ENCODE measurements around the gene ATP5MG.

ATP5MG gene

GRCh38 chr11:118401151-118401879 lies at the start of gene ATP5MG:
TSS of gene ATP5MG (plus strand) at chr11:118401606. CDS start at chr11:118401666, 60 bp downstream.
- TF ChIP-seq CTCF (IDR thresholded peaks at IDR 0.05; ENCODE audit: insufficient read depth, low read depth, low read length, missing control alignments), result no peak
- H3K4me3 ChIP-seq (ENCODE audit: low read length), result peak within 1 kb of the TSS; percentile 93

GRCh38 chr11:118353084-118353710 lies 48.2 kb upstream of the ATP5MG start:
- DNase-seq (ENCODE audit: low read depth), result peak; percentile 32
- TF ChIP-seq CTCF (IDR thresholded peaks at IDR 0.05; ENCODE audit: insufficient read depth, low read depth, low read length, missing control alignments), result peak; percentile 43
- no peak overlapping the region for H3K4me3 ChIP-seq (ENCODE audit: low read length)

More at GRCh38 chr11:118401151-118401879, at the start of gene ATP5MG:
- peak; percentile 85 for DNase-seq (ENCODE audit: low read depth)

GRCh38 chr11:118358071-118358470 lies 43.3 kb upstream of the ATP5MG start:
- no peak overlapping the region for H3K4me3 ChIP-seq (ENCODE audit: low read length)
- no peak for TF ChIP-seq CTCF (IDR thresholded peaks at IDR 0.05; ENCODE audit: insufficient read depth, low read depth, low read length, missing control alignments)
- DNase-seq (ENCODE audit: low read depth), result no peak

GRCh38 chr11:118359295-118359958 lies 42.0 kb upstream of the ATP5MG start, which contains the start of gene UBE4A:
TSS of gene UBE4A (plus strand) at chr11:118359600. CDS start at chr11:118365081, 5,481 bp downstream.
- peak within 1 kb of the TSS; percentile 100 for H3K4me3 ChIP-seq (ENCODE audit: low read length)
- no peak for TF ChIP-seq CTCF (IDR thresholded peaks at IDR 0.05; ENCODE audit: insufficient read depth, low read depth, low read length, missing control alignments)
- DNase-seq (ENCODE audit: low read depth), result peak; percentile 95

- H3K4me3 ChIP-seq (ENCODE audit: low read length), result no peak overlapping the region
- no peak for DNase-seq (ENCODE audit: low read depth)
These were observed 36.3 kb upstream of the ATP5MG start for GRCh38 chr11:118364956-118365615.

More at GRCh38 chr11:118364956-118365615, 36.3 kb upstream of the ATP5MG start:
- TF ChIP-seq CTCF (IDR thresholded peaks at IDR 0.05; ENCODE audit: insufficient read depth, low read depth, low read length, missing control alignments), result no peak

Measured in epithelial cell of esophagus (primary cell).